GM19239 (cell line): ENCODE results near the gene NCKAP5.
"Not testable (repeated sequence)": the region's sequence is repeated elsewhere in the genome, so short reads cannot be mapped to it uniquely, and the experiment has no call there.

Source experiments
- DNase-seq: peaks from one replicate; pipeline ENCODE4 v3.0.0; 2011; ENCODE audit warnings: low spot score; ENCODE audit not compliant: insufficient read length
- FAIRE-seq: peaks from 2 replicates; lab custom pipeline; 2011; peaks lifted over from hg19 to GRCh38; lab: Jason Lieb, UNC

NCKAP5 gene

GRCh38 chr2:132729522-132729921 is 838.7 kb downstream of the NCKAP5 start:
- no peak for DNase-seq
- FAIRE-seq: no peak

- FAIRE-seq: no peak
- DNase-seq: no peak
Observed at GRCh38 chr2:132726155-132726554, 842.1 kb downstream of the NCKAP5 start.

- DNase-seq: no peak
- FAIRE-seq: no peak
Observed at GRCh38 chr2:132725748-132726147, 842.5 kb downstream of the NCKAP5 start.

GRCh38 chr2:132725148-132725547 is 843.1 kb downstream of the NCKAP5 start:
- FAIRE-seq (no peak), DNase-seq (no peak)

GRCh38 chr2:132721938-132722337 is 846.3 kb downstream of the NCKAP5 start:
- DNase-seq (no peak), FAIRE-seq (no peak)

- FAIRE-seq (no peak), DNase-seq (no peak)
Observed at GRCh38 chr2:132720393-132720792, 847.9 kb downstream of the NCKAP5 start.

- DNase-seq (no peak), FAIRE-seq (no peak)
Observed at GRCh38 chr2:132719480-132719879, 848.8 kb downstream of the NCKAP5 start.

- no peak for FAIRE-seq
- DNase-seq: no peak
Observed at GRCh38 chr2:132716954-132717353, 851.3 kb downstream of the NCKAP5 start.

GRCh38 chr2:132715386-132716351 is 852.6 kb downstream of the NCKAP5 start:
- peak; percentile 64 for FAIRE-seq
- DNase-seq: peak; percentile 24

GRCh38 chr2:132703396-132703795 is 864.9 kb downstream of the NCKAP5 start:
- FAIRE-seq: no peak

GRCh38 chr2:132701810-132702209 is 866.5 kb downstream of the NCKAP5 start:
- no peak for FAIRE-seq
- no peak for DNase-seq

More at GRCh38 chr2:132703396-132703795, 864.9 kb downstream of the NCKAP5 start:
- no peak for DNase-seq

- not testable (repeated sequence) for DNase-seq, FAIRE-seq
Observed at GRCh38 chr2:132699802-132700201, 868.5 kb downstream of the NCKAP5 start.

GRCh38 chr2:132698347-132698746 is 869.9 kb downstream of the NCKAP5 start:
- not testable (repeated sequence) for DNase-seq, FAIRE-seq

- FAIRE-seq: no peak
Observed at GRCh38 chr2:132697556-132698205, 870.6 kb downstream of the NCKAP5 start.

GRCh38 chr2:132692816-132693215 is 875.4 kb downstream of the NCKAP5 start:
- DNase-seq (no peak), FAIRE-seq (no peak)

More at GRCh38 chr2:132697556-132698205, 870.6 kb downstream of the NCKAP5 start:
- DNase-seq: no peak

- no peak for FAIRE-seq
- DNase-seq: no peak
Observed at GRCh38 chr2:132691556-132691955, 876.7 kb downstream of the NCKAP5 start.

GRCh38 chr2:132690664-132691303 is 877.5 kb downstream of the NCKAP5 start:
- DNase-seq (no peak), FAIRE-seq (no peak)

- no peak for DNase-seq
- no peak for FAIRE-seq
Observed at GRCh38 chr2:132681766-132682165, 886.5 kb downstream of the NCKAP5 start.

GRCh38 chr2:132680544-132680943 is 887.7 kb downstream of the NCKAP5 start:
- no peak for FAIRE-seq

GRCh38 chr2:132678483-132678882 is 889.8 kb downstream of the NCKAP5 start:
- FAIRE-seq: no peak
- DNase-seq: no peak

More at GRCh38 chr2:132680544-132680943, 887.7 kb downstream of the NCKAP5 start:
- DNase-seq: no peak

GRCh38 chr2:132677661-132678060 is 890.6 kb downstream of the NCKAP5 start:
- FAIRE-seq: no peak
- DNase-seq: no peak
